Hepatocyte (in vitro differentiated cells): ENCODE measurements around the gene IRF6. TPM values are rescaled to one million over a fixed set of nuclear protein-coding genes. Genes with fewer than 3 reads are reported as not detected.
A peak's percentile ranks its signal among the peaks of the same experiment; 100 is the strongest.

Experiments used
- DNase-seq: peaks from one replicate; pipeline ENCODE4 v3.0.0-alpha.2; 2016; ENCODE audit warnings: low spot score
- H2AFZ ChIP-seq: fragments of 200-600 bp; sonication (generic); 2 replicates; pipeline ENCODE4 v1.6.0; 2016; ENCODE audit warnings: antibody characterized with exemption, mild to moderate bottlenecking
- H3K27ac ChIP-seq: fragments of 200-600 bp; sonication (generic); 2 replicates; pipeline ENCODE4 v1.5.1; 2016; ENCODE audit warnings: mild to moderate bottlenecking
- H3K27me3 ChIP-seq: fragments of 200-600 bp; sonication (generic); 2 replicates; pipeline ENCODE4 v1.6.1; 2016
- H3K36me3 ChIP-seq: fragments of 200-600 bp; sonication (generic); replicated peaks from 2 replicates; pipeline ENCODE4 v1.5.1; 2016; ENCODE audit warnings: low read depth; ENCODE audit not compliant: insufficient read depth
- H3K4me1 ChIP-seq: fragments of 200-600 bp; sonication (generic); 2 replicates; pipeline ENCODE4 v1.5.1; 2016; ENCODE audit warnings: mild to moderate bottlenecking, moderate library complexity; ENCODE audit not compliant: insufficient read depth
- H3K4me2 ChIP-seq: fragments of 200-600 bp; sonication (generic); 2 replicates; pipeline ENCODE4 v1.6.0; 2016
- H3K4me3 ChIP-seq: fragments of 200-600 bp; sonication (generic); 2 replicates; pipeline ENCODE4 v1.5.1; 2016; ENCODE audit warnings: mild to moderate bottlenecking
- H3K79me2 ChIP-seq: fragments of 200-600 bp; sonication (generic); 2 replicates; pipeline ENCODE4 v1.6.0; 2017; ENCODE audit warnings: mild to moderate bottlenecking
- H3K9me2 ChIP-seq: fragments of 200-600 bp; sonication (generic); replicated peaks from 2 replicates; pipeline ENCODE4 v1.6.0; 2017; ENCODE audit warnings: mild to moderate bottlenecking; ENCODE audit not compliant: insufficient read depth
- H3K9me3 ChIP-seq: fragments of 200-600 bp; sonication (generic); 2 replicates; pipeline ENCODE4 v1.5.1; 2016; ENCODE audit warnings: low read depth, mild to moderate bottlenecking
- H4K20me1 ChIP-seq: fragments of 200-600 bp; sonication (generic); 2 replicates; pipeline ENCODE4 v1.6.0; 2016; ENCODE audit warnings: mild to moderate bottlenecking; ENCODE audit not compliant: insufficient read depth, poor library complexity, severe bottlenecking
- EZH2 ChIP-seq: fragments of 200-600 bp; sonication (generic); IDR thresholded peaks from 2 replicates; pipeline ENCODE4 v1.6.1; 2016; ENCODE audit warnings: antibody characterized with exemption, mild to moderate bottlenecking, borderline replicate concordance
- EZH2phosphoT487 ChIP-seq: fragments of 200-600 bp; sonication (generic); IDR thresholded peaks from one replicate; pipeline ENCODE4 v1.6.1; 2018; ENCODE audit warnings: antibody characterized with exemption, mild to moderate bottlenecking, low read depth, moderate library complexity; ENCODE audit not compliant: unreplicated experiment, severe bottlenecking
- WGBS: methylation state at CpG from one replicate; pipeline ENCODE4 v1.1.6; 2016; ENCODE audit warnings: low lambda C conversion rate; ENCODE audit errors: missing lambda C conversion rate; 5-methylcytosine and 5-hydroxymethylcytosine counted together
- polyA plus RNA-seq: library from polyadenylated mRNA; unstranded; fragments of >200 nt; fragmentation: Nextera tagmentation; extraction: Ambion mirVana; gene quantifications from 2 replicates; pipeline ENCODE4 v1.2.1, GENCODE V29; 2016
- total RNA-seq: library from RNA; depleted of rRNA; stranded (reverse); fragments of >200 nt; gene quantifications from 2 replicates; pipeline ENCODE4 v1.2.3, GENCODE V29; 2014
- TF ChIP-seq, protein P1 (sequence below): fragments of 200-600 bp; sonication (generic); IDR thresholded peaks from 2 replicates; pipeline ENCODE4 v1.5.1; 2016; ENCODE audit warnings: antibody characterized with exemption, mild to moderate bottlenecking; ENCODE audit not compliant: poor library complexity

IRF6 gene
- total and polyA plus RNA-seq, 2 experiments from 2014 or later = 31.0 to 35.3 TPM

DNA sequence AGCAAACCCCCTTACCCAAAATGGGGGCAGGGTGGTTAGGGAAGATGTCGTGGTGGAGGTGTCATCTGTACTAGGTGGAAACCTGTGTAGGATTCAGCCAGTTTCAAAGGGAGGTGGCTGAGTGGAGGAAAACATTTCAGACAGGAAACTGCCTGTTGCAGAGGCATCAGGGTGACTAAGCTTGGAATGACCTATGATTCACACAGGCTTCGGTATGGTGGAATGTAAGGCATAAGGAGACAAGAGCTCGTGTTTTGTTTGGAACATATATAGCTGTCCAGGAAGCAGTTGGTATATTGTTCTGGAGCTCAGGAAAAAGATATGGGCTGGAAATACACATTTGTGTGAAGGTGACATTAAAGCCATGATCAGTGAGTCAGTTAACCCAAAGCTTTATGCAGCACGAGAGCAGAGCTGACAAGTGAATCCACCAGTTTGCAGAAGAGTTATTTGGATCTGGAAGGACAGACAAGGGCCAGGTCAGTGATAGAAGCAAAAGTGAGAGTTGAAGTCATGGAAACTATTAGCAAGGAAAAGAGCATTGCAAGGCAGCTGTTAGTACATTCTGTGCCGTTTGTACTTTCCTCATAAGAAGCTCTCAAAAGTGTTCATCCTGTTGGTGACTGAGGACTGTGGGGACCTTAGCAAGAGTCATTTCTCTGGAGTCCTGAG, 34.1 kb upstream of the IRF6 start:
- H3K9me2 ChIP-seq = no peaks in the 10 kb centered on the region
- H2AFZ ChIP-seq = no peak overlapping the region
- TF ChIP-seq EZH2phosphoT487 = no peak
- TF ChIP-seq, protein P1, sequence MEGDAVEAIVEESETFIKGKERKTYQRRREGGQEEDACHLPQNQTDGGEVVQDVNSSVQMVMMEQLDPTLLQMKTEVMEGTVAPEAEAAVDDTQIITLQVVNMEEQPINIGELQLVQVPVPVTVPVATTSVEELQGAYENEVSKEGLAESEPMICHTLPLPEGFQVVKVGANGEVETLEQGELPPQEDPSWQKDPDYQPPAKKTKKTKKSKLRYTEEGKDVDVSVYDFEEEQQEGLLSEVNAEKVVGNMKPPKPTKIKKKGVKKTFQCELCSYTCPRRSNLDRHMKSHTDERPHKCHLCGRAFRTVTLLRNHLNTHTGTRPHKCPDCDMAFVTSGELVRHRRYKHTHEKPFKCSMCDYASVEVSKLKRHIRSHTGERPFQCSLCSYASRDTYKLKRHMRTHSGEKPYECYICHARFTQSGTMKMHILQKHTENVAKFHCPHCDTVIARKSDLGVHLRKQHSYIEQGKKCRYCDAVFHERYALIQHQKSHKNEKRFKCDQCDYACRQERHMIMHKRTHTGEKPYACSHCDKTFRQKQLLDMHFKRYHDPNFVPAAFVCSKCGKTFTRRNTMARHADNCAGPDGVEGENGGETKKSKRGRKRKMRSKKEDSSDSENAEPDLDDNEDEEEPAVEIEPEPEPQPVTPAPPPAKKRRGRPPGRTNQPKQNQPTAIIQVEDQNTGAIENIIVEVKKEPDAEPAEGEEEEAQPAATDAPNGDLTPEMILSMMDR = no peak
- TF ChIP-seq EZH2 = no peak
- no peaks in the 10 kb centered on the region for H3K9me3 ChIP-seq
- no peak overlapping the region for H3K4me3 ChIP-seq
- H3K4me1 ChIP-seq = peaks cover 8% of the 10 kb centered on the region
- H3K4me2 ChIP-seq = no peak overlapping the region
- DNase-seq = peak; percentile 68
- H3K36me3 ChIP-seq = no peaks in the 10 kb centered on the region
- 75% methylated on average over 5 of the region's 5 CpGs for WGBS
- H3K79me2 ChIP-seq = no peaks in the 10 kb centered on the region
- peak overlapping the region; percentile 95 for H3K27ac ChIP-seq
- H4K20me1 ChIP-seq = no peaks in the 10 kb centered on the region
- H3K27me3 ChIP-seq = no peaks in the 10 kb centered on the region

DNA sequence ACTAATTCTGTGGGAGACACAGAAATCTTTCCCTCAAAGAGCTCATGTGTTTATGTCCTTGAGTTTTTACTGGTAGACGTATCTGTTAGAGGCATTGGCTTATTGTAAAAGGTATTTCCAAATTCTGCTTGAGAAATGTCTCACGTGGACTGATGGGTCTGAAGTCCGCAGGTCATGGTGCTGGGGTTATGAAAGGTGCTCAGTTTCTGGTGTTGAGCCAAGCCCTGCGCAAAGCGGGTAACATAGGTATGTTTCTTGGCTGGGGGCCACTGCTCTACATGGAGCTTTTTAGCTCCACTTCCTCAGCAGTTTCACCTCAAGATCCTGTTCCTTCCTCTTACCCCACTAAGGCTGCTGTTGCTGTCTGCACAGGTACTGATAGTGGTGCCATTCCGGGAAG, 32.6 kb upstream of the IRF6 start:
- H3K36me3 ChIP-seq = no peaks in the 10 kb centered on the region
- H3K4me1 ChIP-seq = peaks cover 8% of the 10 kb centered on the region
- peak overlapping the region; percentile 95 for H3K27ac ChIP-seq
- no peaks in the 10 kb centered on the region for H3K79me2 ChIP-seq
- no peaks in the 10 kb centered on the region for H3K27me3 ChIP-seq
- peak; percentile 39 for DNase-seq
- no peaks in the 10 kb centered on the region for H3K9me3 ChIP-seq
- no peak for TF ChIP-seq EZH2phosphoT487
- no peak for TF ChIP-seq EZH2
- H3K4me2 ChIP-seq = no peak overlapping the region
- no peak overlapping the region for H3K4me3 ChIP-seq
- 92% methylated on average over 6 of the region's 6 CpGs for WGBS
- no peak overlapping the region for H2AFZ ChIP-seq
- H4K20me1 ChIP-seq = no peaks in the 10 kb centered on the region
- H3K9me2 ChIP-seq = no peaks in the 10 kb centered on the region

GRCh38 chr1:209837671-209838070, 31.7 kb upstream of the IRF6 start:
- 96% methylated on average over 7 of the region's 7 CpGs for WGBS
- H3K79me2 ChIP-seq = no peaks in the 10 kb centered on the region

GRCh38 chr1:209835782-209836298, 29.9 kb upstream of the IRF6 start:
- no peak overlapping the region for H3K4me3 ChIP-seq
- no peaks in the 10 kb centered on the region for H3K36me3 ChIP-seq
- H3K9me2 ChIP-seq = no peaks in the 10 kb centered on the region
- no peaks in the 10 kb centered on the region for H3K79me2 ChIP-seq
- no peak overlapping the region for H3K4me2 ChIP-seq
- no peak overlapping the region for H2AFZ ChIP-seq
- TF ChIP-seq, protein P1 = no peak
- TF ChIP-seq EZH2phosphoT487 = no peak
- no peak for TF ChIP-seq EZH2
- H3K9me3 ChIP-seq = no peaks in the 10 kb centered on the region
- H3K27ac ChIP-seq = no peak overlapping the region
- H3K4me1 ChIP-seq = peaks cover 8% of the 10 kb centered on the region
- no peak for DNase-seq
- no peaks in the 10 kb centered on the region for H4K20me1 ChIP-seq
- H3K27me3 ChIP-seq = no peaks in the 10 kb centered on the region

More at GRCh38 chr1:209837671-209838070, 31.7 kb upstream of the IRF6 start:
- Histone ChIP-seq H3K27ac (peak overlapping the region; percentile 95), H3K4me2 (no peak overlapping the region), H3K9me2 (no peaks in the 10 kb centered on the region), H3K27me3 (no peaks in the 10 kb centered on the region), H4K20me1 (no peaks in the 10 kb centered on the region), H3K4me1 (peaks cover 8% of the 10 kb centered on the region), H2AFZ (no peak overlapping the region), H3K9me3 (no peaks in the 10 kb centered on the region), H3K36me3 (no peaks in the 10 kb centered on the region), H3K4me3 (no peak overlapping the region)
- no peak for DNase-seq
- TF ChIP-seq EZH2 (no peak), EZH2phosphoT487 (no peak)
- TF ChIP-seq, protein P1 = no peak
